Mammary epithelial cell (primary cell): Measurements from ENCODE around the gene LRRC2.

ENCODE experiments used
- EZH2 ChIP-seq: IDR thresholded peaks from 2 replicates; pipeline ENCODE4 v1.6.1; 2012; ENCODE audit warnings: low read length, inconsistent platforms, borderline replicate concordance
- TF ChIP-seq, protein P1 (sequence below), 2 donors: IDR thresholded peaks in 1 of 2; conservative IDR thresholded peaks in 1 of 2; 2 replicates each; pipeline ENCODE4 v1.5.1; 2011 to 2012; ENCODE audit warnings: inconsistent platforms in 2 of 2, low read length in 2 of 2, mild to moderate bottlenecking in 2 of 2, control low read depth in 1 of 2, low read depth in 1 of 2; ENCODE audit not compliant: insufficient read depth in 1 of 2; ENCODE audit errors: extremely low read depth in 1 of 2

DNA sequence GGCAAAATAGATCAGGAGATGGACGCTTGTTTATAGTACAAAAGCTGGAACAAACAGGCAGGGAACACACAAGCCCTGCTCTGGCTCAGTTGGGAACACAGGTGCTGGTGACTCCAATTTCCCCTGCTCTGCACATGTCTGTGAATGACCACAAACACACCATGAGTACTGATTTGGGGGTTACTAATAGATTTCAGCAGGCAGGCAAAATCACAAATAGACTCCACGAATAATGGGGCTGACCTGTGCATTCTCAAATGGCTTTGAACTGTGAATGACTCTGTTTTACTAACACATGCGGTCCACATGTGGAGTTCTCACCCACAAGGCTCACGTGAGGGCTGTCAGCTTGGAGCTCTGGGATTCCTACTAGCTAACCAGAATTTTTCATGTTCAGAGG lies 64.4 kb downstream of the LRRC2 start:
- TF ChIP-seq, protein P1, sequence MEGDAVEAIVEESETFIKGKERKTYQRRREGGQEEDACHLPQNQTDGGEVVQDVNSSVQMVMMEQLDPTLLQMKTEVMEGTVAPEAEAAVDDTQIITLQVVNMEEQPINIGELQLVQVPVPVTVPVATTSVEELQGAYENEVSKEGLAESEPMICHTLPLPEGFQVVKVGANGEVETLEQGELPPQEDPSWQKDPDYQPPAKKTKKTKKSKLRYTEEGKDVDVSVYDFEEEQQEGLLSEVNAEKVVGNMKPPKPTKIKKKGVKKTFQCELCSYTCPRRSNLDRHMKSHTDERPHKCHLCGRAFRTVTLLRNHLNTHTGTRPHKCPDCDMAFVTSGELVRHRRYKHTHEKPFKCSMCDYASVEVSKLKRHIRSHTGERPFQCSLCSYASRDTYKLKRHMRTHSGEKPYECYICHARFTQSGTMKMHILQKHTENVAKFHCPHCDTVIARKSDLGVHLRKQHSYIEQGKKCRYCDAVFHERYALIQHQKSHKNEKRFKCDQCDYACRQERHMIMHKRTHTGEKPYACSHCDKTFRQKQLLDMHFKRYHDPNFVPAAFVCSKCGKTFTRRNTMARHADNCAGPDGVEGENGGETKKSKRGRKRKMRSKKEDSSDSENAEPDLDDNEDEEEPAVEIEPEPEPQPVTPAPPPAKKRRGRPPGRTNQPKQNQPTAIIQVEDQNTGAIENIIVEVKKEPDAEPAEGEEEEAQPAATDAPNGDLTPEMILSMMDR (conservative IDR thresholded peaks at IDR 0.05 in 1 of 2, IDR thresholded peaks at IDR 0.05 in 1 of 2; ENCODE audit: extremely low read depth in 1 of 2, insufficient read depth in 1 of 2, low read depth in 1 of 2, low read length in 2 of 2), result no peak
- TF ChIP-seq EZH2, result no peak
